ENCODE results near the gene HNRNPA2B1. TPM values are rescaled to one million over a fixed set of nuclear protein-coding genes. Genes with fewer than 3 reads are reported as not detected.

HNRNPA2B1 gene
- 937 TPM for polyA plus RNA-seq (2013, experiment 1 of 2)
- polyA plus RNA-seq (2013, experiment 2 of 2): 922 TPM

GRCh38 chr7:26200444-26201246, at the start of gene HNRNPA2B1:
Gene HNRNPA2B1, minus strand, starts transcription at chr7:26200746. Its CDS starts 169 bp downstream, at chr7:26200577.
- Histone ChIP-seq H2BK15ac (replicated peaks; ENCODE audit: low read depth) (peak within 1 kb of the TSS; percentile 97), H3K79me1 (ENCODE audit: low read length) (no peaks in the 10 kb centered on the region), H3K9ac (ENCODE audit: low read length) (peak within 1 kb of the TSS; percentile 100), H3K36me3 (ENCODE audit: control insufficient read depth, insufficient read depth, low read length) (peaks cover 11% of the 10 kb centered on the region), H2AK5ac (ENCODE audit: low read length) (peak within 1 kb of the TSS; percentile 72), H3K4ac (ENCODE audit: low read depth, low read length) (peak within 1 kb of the TSS; percentile 100), H4K8ac (ENCODE audit: low read depth, low read length) (no peak within 1 kb of the TSS), H3K27me3 (ENCODE audit: insufficient read depth, low read length, poor library complexity) (no peaks in the 10 kb centered on the region), H3K79me2 (ENCODE audit: control insufficient read depth, insufficient read depth, low read length) (peaks cover 80% of the 10 kb centered on the region), H3K23ac (ENCODE audit: low read length) (peak within 1 kb of the TSS; percentile 92), H3K4me2 (ENCODE audit: low read length) (peak within 1 kb of the TSS; percentile 53), H3K4me3 (ENCODE audit: low read length) (peak within 1 kb of the TSS; percentile 100), H4K5ac (ENCODE audit: low read length) (no peak within 1 kb of the TSS), H2BK120ac (ENCODE audit: low read depth, low read length) (peak within 1 kb of the TSS; percentile 89), H3K18ac (ENCODE audit: low read length) (peak within 1 kb of the TSS; percentile 98), H3K56ac (ENCODE audit: low read length) (peak within 1 kb of the TSS; percentile 99), H3K4me1 (ENCODE audit: control insufficient read depth, low read depth, low read length) (peaks cover 5% of the 10 kb centered on the region), H3K27ac (ENCODE audit: low read depth, low read length) (peak within 1 kb of the TSS; percentile 99), H2BK5ac (ENCODE audit: low read length) (peak within 1 kb of the TSS; percentile 99)
- DNase-seq: peak; percentile 99
- no CpG with 5 or more reads among the region's 71 CpGs for WGBS (ENCODE audit: extremely low coverage, insufficient coverage, low lambda C conversion rate)

DNA sequence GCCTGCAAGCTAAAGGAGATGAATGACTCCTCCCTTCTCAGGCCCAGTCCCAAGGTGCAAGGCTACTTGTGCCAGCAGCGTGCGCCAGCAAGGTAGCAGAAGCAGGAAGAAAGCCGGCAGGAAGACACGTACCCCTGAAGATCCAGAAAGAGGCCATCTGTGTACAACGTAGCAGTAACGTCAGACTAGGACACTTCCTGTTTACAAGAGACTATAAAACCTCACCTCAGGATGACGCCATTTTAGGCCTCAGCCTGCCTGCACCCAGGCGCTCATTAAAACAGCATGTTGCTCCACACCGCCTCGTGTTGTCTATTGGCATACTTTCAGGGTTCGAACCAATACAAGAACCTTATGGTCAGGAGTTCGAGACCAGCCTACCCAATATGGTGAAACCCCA, 49.7 kb upstream of the HNRNPA2B1 start:
- H2AK5ac ChIP-seq (ENCODE audit: low read length): no peak overlapping the region
- no peak overlapping the region for H4K8ac ChIP-seq (ENCODE audit: low read depth, low read length)
- no peak overlapping the region for H3K23ac ChIP-seq (ENCODE audit: low read length)
- H4K5ac ChIP-seq (ENCODE audit: low read length): no peak overlapping the region
- no peaks in the 10 kb centered on the region for H3K36me3 ChIP-seq (ENCODE audit: control insufficient read depth, insufficient read depth, low read length)
- no peak overlapping the region for H2BK15ac ChIP-seq (replicated peaks; ENCODE audit: low read depth)
- no peak overlapping the region for H2BK120ac ChIP-seq (ENCODE audit: low read depth, low read length)
- DNase-seq: no peak
- no peaks in the 10 kb centered on the region for H3K27me3 ChIP-seq (ENCODE audit: insufficient read depth, low read length, poor library complexity)
- no peak overlapping the region for H3K27ac ChIP-seq (ENCODE audit: low read depth, low read length)
- no peak overlapping the region for H3K18ac ChIP-seq (ENCODE audit: low read length)
- H3K4me3 ChIP-seq (ENCODE audit: low read length): no peak overlapping the region
- H3K4ac ChIP-seq (ENCODE audit: low read depth, low read length): no peak overlapping the region
- no CpG with 5 or more reads among the region's 12 CpGs for WGBS (ENCODE audit: extremely low coverage, insufficient coverage, low lambda C conversion rate)
- H3K79me2 ChIP-seq (ENCODE audit: control insufficient read depth, insufficient read depth, low read length): no peaks in the 10 kb centered on the region
- H3K79me1 ChIP-seq (ENCODE audit: low read length): no peaks in the 10 kb centered on the region
- no peak overlapping the region for H2BK5ac ChIP-seq (ENCODE audit: low read length)
- H3K9ac ChIP-seq (ENCODE audit: low read length): no peak overlapping the region
- H3K56ac ChIP-seq (ENCODE audit: low read length): no peak overlapping the region
- H3K4me2 ChIP-seq (ENCODE audit: low read length): no peak overlapping the region
- no peaks in the 10 kb centered on the region for H3K4me1 ChIP-seq (ENCODE audit: control insufficient read depth, low read depth, low read length)

DNA sequence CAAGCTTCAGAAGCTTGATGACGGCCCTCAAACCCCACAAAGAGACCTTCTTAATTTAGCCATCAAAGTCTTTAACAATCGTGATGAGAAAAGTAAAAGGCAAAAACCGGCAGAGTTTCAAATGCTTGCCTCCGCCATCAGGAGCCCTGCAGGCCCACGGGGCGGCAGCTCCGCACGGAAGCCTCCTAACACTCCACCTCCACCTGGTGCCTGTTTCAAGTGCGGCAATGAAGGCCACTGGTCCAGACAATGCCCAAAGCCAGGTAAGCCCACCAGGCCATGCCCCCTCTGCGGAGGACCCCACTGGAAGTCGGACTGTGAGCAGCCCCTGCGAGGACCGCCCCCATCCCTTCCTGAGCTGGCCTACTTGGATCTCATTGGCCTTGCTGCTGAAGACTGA, 44.6 kb upstream of the HNRNPA2B1 start:
- no peak overlapping the region for H2BK120ac ChIP-seq (ENCODE audit: low read depth, low read length)
- H3K27me3 ChIP-seq (ENCODE audit: insufficient read depth, low read length, poor library complexity): no peaks in the 10 kb centered on the region
- H4K5ac ChIP-seq (ENCODE audit: low read length): no peak overlapping the region
- no peaks in the 10 kb centered on the region for H3K79me1 ChIP-seq (ENCODE audit: low read length)
- no peak overlapping the region for H2BK5ac ChIP-seq (ENCODE audit: low read length)
- WGBS (ENCODE audit: extremely low coverage, insufficient coverage, low lambda C conversion rate): no CpG with 5 or more reads among the region's 13 CpGs
- no peak overlapping the region for H3K4ac ChIP-seq (ENCODE audit: low read depth, low read length)
- H3K36me3 ChIP-seq (ENCODE audit: control insufficient read depth, insufficient read depth, low read length): no peaks in the 10 kb centered on the region
- H3K9ac ChIP-seq (ENCODE audit: low read length): no peak overlapping the region
- no peak overlapping the region for H2AK5ac ChIP-seq (ENCODE audit: low read length)
- H4K8ac ChIP-seq (ENCODE audit: low read depth, low read length): no peak overlapping the region
- no peak overlapping the region for H3K18ac ChIP-seq (ENCODE audit: low read length)
- H3K56ac ChIP-seq (ENCODE audit: low read length): no peak overlapping the region
- H3K79me2 ChIP-seq (ENCODE audit: control insufficient read depth, insufficient read depth, low read length): no peaks in the 10 kb centered on the region
- H3K4me1 ChIP-seq (ENCODE audit: control insufficient read depth, low read depth, low read length): no peaks in the 10 kb centered on the region
- H3K4me3 ChIP-seq (ENCODE audit: low read length): no peak overlapping the region
- H3K27ac ChIP-seq (ENCODE audit: low read depth, low read length): no peak overlapping the region
- no peak overlapping the region for H2BK15ac ChIP-seq (replicated peaks; ENCODE audit: low read depth)
- no peak overlapping the region for H3K4me2 ChIP-seq (ENCODE audit: low read length)
- no peak for DNase-seq
- H3K23ac ChIP-seq (ENCODE audit: low read length): no peak overlapping the region

GRCh38 chr7:26238032-26238431, 37.5 kb upstream of the HNRNPA2B1 start:
- Histone ChIP-seq H3K27ac (ENCODE audit: low read depth, low read length) (no peak overlapping the region), H3K23ac (ENCODE audit: low read length) (no peak overlapping the region), H3K4ac (ENCODE audit: low read depth, low read length) (no peak overlapping the region), H2AK5ac (ENCODE audit: low read length) (no peak overlapping the region), H3K56ac (ENCODE audit: low read length) (no peak overlapping the region), H3K9ac (ENCODE audit: low read length) (no peak overlapping the region), H3K79me1 (ENCODE audit: low read length) (no peaks in the 10 kb centered on the region), H2BK5ac (ENCODE audit: low read length) (no peak overlapping the region), H3K4me3 (ENCODE audit: low read length) (no peak overlapping the region), H4K8ac (ENCODE audit: low read depth, low read length) (no peak overlapping the region), H3K36me3 (ENCODE audit: control insufficient read depth, insufficient read depth, low read length) (no peaks in the 10 kb centered on the region), H3K27me3 (ENCODE audit: insufficient read depth, low read length, poor library complexity) (no peaks in the 10 kb centered on the region), H3K4me1 (ENCODE audit: control insufficient read depth, low read depth, low read length) (no peaks in the 10 kb centered on the region), H4K5ac (ENCODE audit: low read length) (no peak overlapping the region), H2BK15ac (replicated peaks; ENCODE audit: low read depth) (no peak overlapping the region), H3K79me2 (ENCODE audit: control insufficient read depth, insufficient read depth, low read length) (no peaks in the 10 kb centered on the region), H3K18ac (ENCODE audit: low read length) (no peak overlapping the region), H2BK120ac (ENCODE audit: low read depth, low read length) (no peak overlapping the region), H3K4me2 (ENCODE audit: low read length) (no peak overlapping the region)
- WGBS (ENCODE audit: extremely low coverage, insufficient coverage, low lambda C conversion rate): no CpG with 5 or more reads among the region's 3 CpGs
- DNase-seq: no peak

DNA sequence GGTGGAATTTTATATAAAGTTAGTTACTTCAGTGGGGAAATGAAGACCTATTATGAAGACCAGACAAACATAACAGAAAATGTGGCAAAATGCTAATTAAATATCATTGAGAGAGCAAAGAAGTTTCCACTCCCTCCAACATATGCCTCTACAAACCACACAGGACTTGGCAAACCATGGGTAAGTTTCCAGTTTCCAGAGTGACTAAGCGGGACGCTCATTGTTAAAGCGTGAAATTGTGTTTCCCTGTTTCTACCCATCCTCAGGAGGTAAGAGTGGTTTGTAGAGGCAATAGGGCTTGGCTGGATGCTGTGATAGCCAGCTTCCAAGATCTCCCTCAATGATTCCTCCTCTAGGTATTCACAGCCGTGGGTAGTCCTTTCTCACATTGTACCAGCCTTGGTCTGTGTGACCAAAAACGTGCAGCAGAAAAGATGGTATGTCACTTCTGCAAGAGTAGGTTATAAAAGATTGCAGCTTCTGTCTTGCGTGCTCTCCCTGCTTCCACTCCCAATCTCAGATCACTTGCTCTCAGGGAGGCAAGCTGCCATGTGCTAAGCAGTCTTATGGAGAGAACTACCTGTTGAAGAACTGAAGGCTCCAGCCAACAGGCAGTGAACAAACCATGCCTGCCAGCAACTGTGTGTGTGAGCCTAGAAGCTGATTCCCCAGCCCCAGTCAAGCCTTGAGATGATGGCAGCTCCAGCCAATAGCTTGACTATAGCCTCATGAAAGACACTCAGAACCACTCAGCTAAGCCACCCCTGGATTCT, 36.7 kb upstream of the HNRNPA2B1 start:
- Histone ChIP-seq H3K79me2 (ENCODE audit: control insufficient read depth, insufficient read depth, low read length) (no peaks in the 10 kb centered on the region), H2BK5ac (ENCODE audit: low read length) (no peak overlapping the region), H3K27me3 (ENCODE audit: insufficient read depth, low read length, poor library complexity) (no peaks in the 10 kb centered on the region), H3K36me3 (ENCODE audit: control insufficient read depth, insufficient read depth, low read length) (no peaks in the 10 kb centered on the region), H4K8ac (ENCODE audit: low read depth, low read length) (no peak overlapping the region), H3K27ac (ENCODE audit: low read depth, low read length) (no peak overlapping the region), H3K56ac (ENCODE audit: low read length) (no peak overlapping the region), H3K4ac (ENCODE audit: low read depth, low read length) (no peak overlapping the region), H3K79me1 (ENCODE audit: low read length) (no peaks in the 10 kb centered on the region), H3K4me1 (ENCODE audit: control insufficient read depth, low read depth, low read length) (no peaks in the 10 kb centered on the region), H2BK120ac (ENCODE audit: low read depth, low read length) (no peak overlapping the region), H3K4me2 (ENCODE audit: low read length) (no peak overlapping the region), H2BK15ac (replicated peaks; ENCODE audit: low read depth) (no peak overlapping the region), H3K18ac (ENCODE audit: low read length) (no peak overlapping the region), H3K23ac (ENCODE audit: low read length) (peak overlapping the region; percentile 66), H4K5ac (ENCODE audit: low read length) (no peak overlapping the region), H2AK5ac (ENCODE audit: low read length) (no peak overlapping the region), H3K4me3 (ENCODE audit: low read length) (no peak overlapping the region), H3K9ac (ENCODE audit: low read length) (no peak overlapping the region)
- no peak for DNase-seq
- WGBS (ENCODE audit: extremely low coverage, insufficient coverage, low lambda C conversion rate): no CpG with 5 or more reads among the region's 6 CpGs
